LNCAP (cell line): ENCODE data around the gene RECQL5.

Experiments used
- CTCF ChIP-seq: fragments of 450-650 bp; IDR thresholded peaks from 2 replicates; pipeline ENCODE4 v1.5.1; 2017; ENCODE audit warnings: mild to moderate bottlenecking

RECQL5 gene

GRCh38 chr17:75596320-75597087, 70.5 kb downstream of the RECQL5 start:
- no peak for TF ChIP-seq CTCF

GRCh38 chr17:75595920-75596313, 71.0 kb downstream of the RECQL5 start:
- TF ChIP-seq CTCF = no peak

GRCh38 chr17:75595284-75595919, 71.6 kb downstream of the RECQL5 start:
- TF ChIP-seq CTCF = no peak

GRCh38 chr17:75594499-75595283, 72.3 kb downstream of the RECQL5 start:
- TF ChIP-seq CTCF = no peak

GRCh38 chr17:75592348-75593020, 74.5 kb downstream of the RECQL5 start:
- no peak for TF ChIP-seq CTCF

GRCh38 chr17:75591722-75592302, 75.1 kb downstream of the RECQL5 start:
- no peak for TF ChIP-seq CTCF
